Lung (tissue), 12 donors: ENCODE results near the gene KMT5C. TPM values are rescaled to one million over a fixed set of nuclear protein-coding genes. Genes with fewer than 3 reads are reported as not detected.

Experiments used
- ATAC-seq: fragments of 200-7000 bp; cut with Tn5 transposase; one replicate; pipeline ENCODE4 v1.9.1; 2020; ENCODE audit warnings: moderate number of reproducible peaks; ENCODE audit not compliant: insufficient read depth, low FRiP score
- DNase-seq, 3 donors: peaks; one replicate each; pipeline ENCODE4 v3.0.0-alpha.2; 2013 to 2017
- H3K27ac ChIP-seq, 2 donors: one replicate each; pipeline ENCODE4 v1.5.1; 2013; ENCODE audit warnings: mild to moderate bottlenecking in 2 of 2, moderate library complexity in 2 of 2, control low read depth in 1 of 2, inconsistent platforms in 1 of 2, low read depth in 1 of 2, low read length in 1 of 2
- H3K27me3 ChIP-seq, 3 donors: one replicate each; pipeline ENCODE4 v1.5.1; 2013; ENCODE audit warnings: low read length in 2 of 3; ENCODE audit not compliant: control insufficient read depth in 3 of 3, insufficient read depth in 3 of 3
- H3K36me3 ChIP-seq, 4 donors: one replicate each; pipeline ENCODE4 v1.5.1; 2013; ENCODE audit warnings: low read length in 4 of 4, mild to moderate bottlenecking in 1 of 4, moderate library complexity in 1 of 4; ENCODE audit not compliant: control insufficient read depth in 4 of 4, insufficient read depth in 4 of 4
- H3K4me1 ChIP-seq, 5 donors: one replicate each; pipeline ENCODE4 v1.5.1; 2013; ENCODE audit warnings: low read length in 5 of 5, mild to moderate bottlenecking in 2 of 5, moderate library complexity in 1 of 5; ENCODE audit not compliant: control insufficient read depth in 5 of 5, insufficient read depth in 5 of 5
- H3K4me3 ChIP-seq: one replicate; pipeline ENCODE4 v1.5.1; 2013; ENCODE audit warnings: mild to moderate bottlenecking, control low read depth, moderate library complexity
- H3K9ac ChIP-seq, 2 donors: one replicate each; pipeline ENCODE4 v1.5.1; 2013; ENCODE audit warnings: low read length in 2 of 2, control low read depth in 1 of 2; ENCODE audit not compliant: insufficient read depth in 1 of 2
- H3K9me3 ChIP-seq, 4 donors: one replicate each; pipeline ENCODE4 v1.5.1; 2013; ENCODE audit warnings: low read length in 3 of 4, mild to moderate bottlenecking in 1 of 4, moderate library complexity in 1 of 4; ENCODE audit not compliant: control insufficient read depth in 4 of 4, insufficient read depth in 3 of 4
- WGBS, 2 donors: extraction: QIAGEN DNeasy Blood & Tissue Kit; methylation state at CpG; one replicate each; pipeline ENCODE4 v1.1.7; 2013; 5-methylcytosine and 5-hydroxymethylcytosine counted together
- polyA plus RNA-seq, 2 donors: library from polyadenylated mRNA; stranded (reverse); fragments of 200-250 nt; gene quantifications; one replicate each; pipeline ENCODE4 v1.2.1, GENCODE V29; 2013
- total RNA-seq, 2 donors: library from RNA; depleted of rRNA in 1 of 2; stranded (reverse); fragments of >200 nt in 1 of 2; gene quantifications; one replicate each; pipeline ENCODE4 v1.2.1, GENCODE V29; 2014 to 2021
- TF ChIP-seq, protein P1 (sequence below): IDR thresholded peaks from 2 replicates; pipeline ENCODE4 v1.5.1; 2012; ENCODE audit warnings: mild to moderate bottlenecking; ENCODE audit errors: control extremely low read depth, extremely low read depth
- donor health status: control.
- donor health status: control.
- donor health status: Bipolar disorder and iron deficiency.
- donor health status: healthy.
- donor health status: DM: yes; HTN: yes; CAD: no.

The KMT5C gene
- total and polyA plus RNA-seq, 4 donors: 6.7 to 16.5 (median 12.5) TPM

DNA sequence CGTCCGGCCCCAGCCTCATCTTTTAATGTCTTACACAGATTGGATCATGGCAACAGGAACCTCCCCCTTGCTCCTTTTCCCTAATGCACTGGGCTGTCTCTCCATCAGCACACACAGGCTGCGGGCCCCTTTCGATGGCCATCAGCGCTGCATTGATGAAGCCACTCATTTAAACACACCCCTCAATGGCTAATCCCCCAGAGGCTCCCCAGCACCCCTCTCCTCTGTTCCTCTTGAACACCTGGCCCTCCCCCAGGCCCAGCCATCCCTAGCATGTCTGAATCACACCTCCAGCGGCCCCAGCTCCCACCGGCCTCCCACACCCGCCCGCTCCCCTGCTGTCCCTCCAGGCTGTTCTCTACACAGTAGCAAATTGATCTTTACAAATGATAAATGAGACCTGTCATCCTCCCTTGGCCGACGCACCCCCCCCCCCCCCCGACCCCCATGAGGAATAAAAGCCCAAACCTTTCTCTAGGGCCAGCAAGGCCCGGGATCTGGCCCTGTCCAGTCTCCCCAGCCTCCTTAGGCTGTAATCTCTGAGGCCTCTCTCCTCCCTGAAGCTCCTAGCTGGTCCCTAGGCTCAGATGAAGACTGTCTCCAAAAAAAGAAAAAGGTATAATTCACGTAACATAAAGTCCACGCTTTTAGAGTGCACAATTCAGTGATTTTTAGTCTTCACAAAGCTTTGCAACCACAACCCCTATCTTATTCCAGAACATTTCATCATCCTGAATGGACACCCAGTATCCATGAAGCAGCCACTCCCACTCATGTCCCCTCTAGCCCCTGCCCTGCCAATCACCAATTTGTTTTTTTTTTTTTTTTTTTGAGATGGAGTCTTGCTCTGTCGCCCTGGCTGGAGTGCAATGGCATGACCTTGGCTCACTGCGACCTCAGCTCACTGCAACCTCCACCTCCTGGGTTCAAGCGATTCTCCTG, 53.4 kb downstream of the KMT5C start:
- 78 to 83% methylated on average over 18 of the region's 18 CpGs for WGBS, 2 donors
- no peaks in the 10 kb centered on the region for H3K27me3 ChIP-seq
- ATAC-seq (no peak), DNase-seq (no peak)
- no peak overlapping the region for H3K27ac ChIP-seq
- H3K4me1 ChIP-seq: peaks cover 0 to 9% (median under 1%) of the 10 kb centered on the region in 5 donors
- peaks cover 1 to 32% (median 14%) of the 10 kb centered on the region in 4 donors for H3K36me3 ChIP-seq
- TF ChIP-seq, protein P1, sequence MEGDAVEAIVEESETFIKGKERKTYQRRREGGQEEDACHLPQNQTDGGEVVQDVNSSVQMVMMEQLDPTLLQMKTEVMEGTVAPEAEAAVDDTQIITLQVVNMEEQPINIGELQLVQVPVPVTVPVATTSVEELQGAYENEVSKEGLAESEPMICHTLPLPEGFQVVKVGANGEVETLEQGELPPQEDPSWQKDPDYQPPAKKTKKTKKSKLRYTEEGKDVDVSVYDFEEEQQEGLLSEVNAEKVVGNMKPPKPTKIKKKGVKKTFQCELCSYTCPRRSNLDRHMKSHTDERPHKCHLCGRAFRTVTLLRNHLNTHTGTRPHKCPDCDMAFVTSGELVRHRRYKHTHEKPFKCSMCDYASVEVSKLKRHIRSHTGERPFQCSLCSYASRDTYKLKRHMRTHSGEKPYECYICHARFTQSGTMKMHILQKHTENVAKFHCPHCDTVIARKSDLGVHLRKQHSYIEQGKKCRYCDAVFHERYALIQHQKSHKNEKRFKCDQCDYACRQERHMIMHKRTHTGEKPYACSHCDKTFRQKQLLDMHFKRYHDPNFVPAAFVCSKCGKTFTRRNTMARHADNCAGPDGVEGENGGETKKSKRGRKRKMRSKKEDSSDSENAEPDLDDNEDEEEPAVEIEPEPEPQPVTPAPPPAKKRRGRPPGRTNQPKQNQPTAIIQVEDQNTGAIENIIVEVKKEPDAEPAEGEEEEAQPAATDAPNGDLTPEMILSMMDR: no peak
- peaks cover 0 to 1% (median 0%) of the 10 kb centered on the region in 4 donors for H3K9me3 ChIP-seq
- no peak overlapping the region for H3K9ac ChIP-seq
- no peak overlapping the region for H3K4me3 ChIP-seq

Other genes with a start within 250 kb of the KMT5C start
- gene PPP1R12C, start 222.2 kb upstream of the KMT5C start, total RNA-seq: 100 to 1,000 TPM in 1 of 2 donors, 10 to 100 TPM in 1; 47.4 to 163 TPM
- 100 to 1,000 TPM; 108 to 114 TPM for gene PPP1R12C, start 222.2 kb upstream of the KMT5C start, polyA plus RNA-seq
- 1 to 10 TPM; 1.5 to 4.1 TPM for gene TNNT1, start 190.7 kb upstream of the KMT5C start, total RNA-seq
- 1 to 10 TPM; 1.2 to 5.2 TPM for gene TNNT1, start 190.7 kb upstream of the KMT5C start, polyA plus RNA-seq
- gene TNNI3, start 182.1 kb upstream of the KMT5C start, total RNA-seq: 1 to 10 TPM; 4.4 to 4.8 TPM
- gene TNNI3, start 182.1 kb upstream of the KMT5C start, polyA plus RNA-seq: 1 to 10 TPM; 1.2 to 2.2 TPM
- 10 to 100 TPM; 16.4 to 52.3 TPM for gene DNAAF3, start 173.3 kb upstream of the KMT5C start, total RNA-seq
- gene DNAAF3, start 173.3 kb upstream of the KMT5C start, polyA plus RNA-seq: 10 to 100 TPM; 10.9 to 11.0 TPM
- gene SYT5, start 159.6 kb upstream of the KMT5C start, total RNA-seq: under 1 TPM; 0.06 to 0.40 TPM
- gene SYT5, start 159.6 kb upstream of the KMT5C start, polyA plus RNA-seq: under 1 TPM in 1 of 2 donors, not detected in 1; 0.33 TPM
- gene PTPRH, start 130.4 kb upstream of the KMT5C start, total RNA-seq: 1 to 10 TPM in 1 of 2 donors, under 1 TPM in 1; 0.37 to 1.3 TPM
- under 1 TPM; 0.22 to 0.65 TPM for gene PTPRH, start 130.4 kb upstream of the KMT5C start, polyA plus RNA-seq
- 1 to 10 TPM; 1.8 to 4.7 TPM for gene TMEM86B, start 111.1 kb upstream of the KMT5C start, total RNA-seq
- 1 to 10 TPM; 3.9 to 5.3 TPM for gene TMEM86B, start 111.1 kb upstream of the KMT5C start, polyA plus RNA-seq
- 10 to 100 TPM; 37.3 to 86.3 TPM for gene PPP6R1, start 80.9 kb upstream of the KMT5C start, total RNA-seq
- 10 to 100 TPM; 37.8 to 58.4 TPM for gene PPP6R1, start 80.9 kb upstream of the KMT5C start, polyA plus RNA-seq
- 10 to 100 TPM; 19.3 to 53.1 TPM for gene HSPBP1, start 59.8 kb upstream of the KMT5C start, total RNA-seq
- 10 to 100 TPM; 50.2 to 62.2 TPM for gene HSPBP1, start 59.8 kb upstream of the KMT5C start, polyA plus RNA-seq
- gene BRSK1, start 55.9 kb upstream of the KMT5C start, total RNA-seq: 1 to 10 TPM; 2.1 to 6.4 TPM
- under 1 TPM; 0.53 to 0.94 TPM for gene BRSK1, start 55.9 kb upstream of the KMT5C start, polyA plus RNA-seq
- 10 to 100 TPM in 1 of 2 donors, 1 to 10 TPM in 1; 2.3 to 20.6 TPM for gene TMEM150B, start 14.5 kb upstream of the KMT5C start, total RNA-seq
- gene TMEM150B, start 14.5 kb upstream of the KMT5C start, polyA plus RNA-seq: 10 to 100 TPM; 13.4 to 23.0 TPM
- 1 to 10 TPM in 1 of 2 donors, not detected in 1; 1.4 TPM for gene COX6B2, start 14.8 kb downstream of the KMT5C start, total RNA-seq
- under 1 TPM; 0.16 to 0.50 TPM for gene COX6B2, start 14.8 kb downstream of the KMT5C start, polyA plus RNA-seq
- under 1 TPM in 1 of 2 donors, not detected in 1; 0.09 TPM for gene GARIN5B, start 23.4 kb downstream of the KMT5C start, total RNA-seq
- not detected for gene GARIN5B, start 23.4 kb downstream of the KMT5C start, polyA plus RNA-seq
- under 1 TPM in 1 of 2 donors, not detected in 1; 0.74 TPM for gene IL11, start 30.6 kb downstream of the KMT5C start, total RNA-seq
- gene IL11, start 30.6 kb downstream of the KMT5C start, polyA plus RNA-seq: under 1 TPM; 0.26 to 0.41 TPM
- gene TMEM190, start 37.0 kb downstream of the KMT5C start, total RNA-seq: 100 to 1,000 TPM in 1 of 2 donors, 10 to 100 TPM in 1; 14.3 to 106 TPM
- 10 to 100 TPM; 56.2 to 68.8 TPM for gene TMEM190, start 37.0 kb downstream of the KMT5C start, polyA plus RNA-seq
- 10 to 100 TPM in 1 of 2 donors, under 1 TPM in 1; 0.43 to 31.0 TPM for gene TMEM238, start 44.4 kb downstream of the KMT5C start, total RNA-seq
- gene TMEM238, start 44.4 kb downstream of the KMT5C start, polyA plus RNA-seq: under 1 TPM; 0.76 to 0.89 TPM
- 1,000 to 10,000 TPM in 1 of 2 donors, 100 to 1,000 TPM in 1; 272 to 1,742 TPM for gene RPL28, start 46.1 kb downstream of the KMT5C start, total RNA-seq
- 1,000 to 10,000 TPM; 1,460 to 3,086 TPM for gene RPL28, start 46.1 kb downstream of the KMT5C start, polyA plus RNA-seq
- gene UBE2S, start 67.9 kb downstream of the KMT5C start, total RNA-seq: 10 to 100 TPM; 22.8 to 25.6 TPM
- 10 to 100 TPM; 11.3 to 17.3 TPM for gene UBE2S, start 67.9 kb downstream of the KMT5C start, polyA plus RNA-seq
- under 1 TPM; 0.03 to 0.14 TPM for gene SHISA7, start 103.4 kb downstream of the KMT5C start, total RNA-seq
- gene SHISA7, start 103.4 kb downstream of the KMT5C start, polyA plus RNA-seq: not detected
- gene ISOC2, start 121.8 kb downstream of the KMT5C start, total RNA-seq: 10 to 100 TPM; 34.9 to 63.2 TPM
- 10 to 100 TPM; 68.6 to 85.0 TPM for gene ISOC2, start 121.8 kb downstream of the KMT5C start, polyA plus RNA-seq
- not detected for gene C19orf85, start 124.9 kb downstream of the KMT5C start, total RNA-seq
- not detected for gene C19orf85, start 124.9 kb downstream of the KMT5C start, polyA plus RNA-seq
- 10 to 100 TPM in 1 of 2 donors, 1 to 10 TPM in 1; 2.0 to 12.3 TPM for gene ZNF628, start 136.7 kb downstream of the KMT5C start, total RNA-seq
- gene ZNF628, start 136.7 kb downstream of the KMT5C start, polyA plus RNA-seq: 1 to 10 TPM; 7.5 to 8.0 TPM
- 10 to 100 TPM; 17.7 to 43.9 TPM for gene NAT14, start 145.3 kb downstream of the KMT5C start, total RNA-seq
- gene NAT14, start 145.3 kb downstream of the KMT5C start, polyA plus RNA-seq: 10 to 100 TPM; 22.6 to 46.2 TPM
- gene SSC5D, start 148.6 kb downstream of the KMT5C start, total RNA-seq: 1 to 10 TPM; 6.8 to 8.4 TPM
- 1 to 10 TPM in 1 of 2 donors, under 1 TPM in 1; 0.66 to 2.1 TPM for gene SSC5D, start 148.6 kb downstream of the KMT5C start, polyA plus RNA-seq
- gene SBK2, start 197.3 kb downstream of the KMT5C start, total RNA-seq: under 1 TPM in 1 of 2 donors, not detected in 1; 0.31 TPM
- not detected for gene SBK2, start 197.3 kb downstream of the KMT5C start, polyA plus RNA-seq
- 1 to 10 TPM in 1 of 2 donors, not detected in 1; 1.2 TPM for gene SBK3, start 205.7 kb downstream of the KMT5C start, total RNA-seq
- under 1 TPM in 1 of 2 donors, not detected in 1; 0.81 TPM for gene SBK3, start 205.7 kb downstream of the KMT5C start, polyA plus RNA-seq
- 10 to 100 TPM in 1 of 2 donors, 1 to 10 TPM in 1; 4.3 to 20.8 TPM for gene ZNF579, start 241.0 kb downstream of the KMT5C start, total RNA-seq
- gene ZNF579, start 241.0 kb downstream of the KMT5C start, polyA plus RNA-seq: 10 to 100 TPM in 1 of 2 donors, 1 to 10 TPM in 1; 6.5 to 13.6 TPM